Measurements from ENCODE around the gene NDUFB7.
A peak's percentile ranks its signal among the peaks of the same experiment; 100 is the strongest.
"Not testable (repeated sequence)": the region's sequence is repeated elsewhere in the genome, so short reads cannot be mapped to it uniquely, and the experiment has no call there.

The NDUFB7 gene

GRCh38 chr19:14559916-14560775 lies 11.7 kb downstream of the NDUFB7 start:
- no peaks in the 10 kb centered on the region; the same call in 1 of the 2 replicates for H3K36me3 ChIP-seq (ENCODE audit: insufficient read depth, low read depth, low read length)
- no peaks in the 10 kb centered on the region for H3K9me3 ChIP-seq (ENCODE audit: insufficient read depth, low read depth, low read length)
- H3K4me1 ChIP-seq (ENCODE audit: insufficient read depth, low read length) = peaks cover 11% of the 10 kb centered on the region
- H3K27ac ChIP-seq (ENCODE audit: low read length) = peak overlapping the region; percentile 56
- H3K4me3 ChIP-seq (ENCODE audit: low read length) = no peak overlapping the region
- H3K27me3 ChIP-seq (ENCODE audit: insufficient read depth, low read length) = no peaks in the 10 kb centered on the region
- H3K9ac ChIP-seq (ENCODE audit: low read depth, low read length) = no peak overlapping the region; the same call in 1 of the 2 replicates

- H3K36me3 ChIP-seq (ENCODE audit: insufficient read depth, low read depth, low read length) = no peaks in the 10 kb centered on the region
- H3K9me3 ChIP-seq (ENCODE audit: insufficient read depth, low read depth, low read length) = no peaks in the 10 kb centered on the region
- H3K4me3 ChIP-seq (ENCODE audit: low read length) = no peak overlapping the region
- H3K4me1 ChIP-seq (ENCODE audit: insufficient read depth, low read length) = peaks cover 11% of the 10 kb centered on the region
- no peak overlapping the region for H3K27ac ChIP-seq (ENCODE audit: low read length)
- no peak overlapping the region for H3K9ac ChIP-seq (ENCODE audit: low read depth, low read length)
- H3K27me3 ChIP-seq (ENCODE audit: insufficient read depth, low read length) = no peaks in the 10 kb centered on the region
These were observed 13.3 kb downstream of the NDUFB7 start for GRCh38 chr19:14558370-14559066.

GRCh38 chr19:14556662-14557188 lies 15.1 kb downstream of the NDUFB7 start:
- H3K4me3 ChIP-seq (ENCODE audit: low read length) = no peak overlapping the region
- H3K27me3 ChIP-seq (ENCODE audit: insufficient read depth, low read length) = no peaks in the 10 kb centered on the region
- H3K36me3 ChIP-seq (ENCODE audit: insufficient read depth, low read depth, low read length) = no peaks in the 10 kb centered on the region
- no peak overlapping the region for H3K9ac ChIP-seq (ENCODE audit: low read depth, low read length)
- H3K27ac ChIP-seq (ENCODE audit: low read length) = no peak overlapping the region
- H3K4me1 ChIP-seq (ENCODE audit: insufficient read depth, low read length) = peaks cover 3% of the 10 kb centered on the region
- no peaks in the 10 kb centered on the region for H3K9me3 ChIP-seq (ENCODE audit: insufficient read depth, low read depth, low read length)

- no peaks in the 10 kb centered on the region for H3K27me3 ChIP-seq (ENCODE audit: insufficient read depth, low read length)
- H3K27ac ChIP-seq (ENCODE audit: low read length) = no peak overlapping the region
- H3K4me1 ChIP-seq (ENCODE audit: insufficient read depth, low read length) = no peaks in the 10 kb centered on the region; the same call in none of the 2 replicates
- H3K36me3 ChIP-seq (ENCODE audit: insufficient read depth, low read depth, low read length) = no peaks in the 10 kb centered on the region
- H3K4me3 ChIP-seq (ENCODE audit: low read length) = no peak overlapping the region
- H3K9ac ChIP-seq (ENCODE audit: low read depth, low read length) = no peak overlapping the region
- H3K9me3 ChIP-seq (ENCODE audit: insufficient read depth, low read depth, low read length) = no peaks in the 10 kb centered on the region
These were observed 15.8 kb downstream of the NDUFB7 start for GRCh38 chr19:14555918-14556661.

- no peak overlapping the region for H3K4me3 ChIP-seq (ENCODE audit: low read length)
- no peak overlapping the region for H3K9ac ChIP-seq (ENCODE audit: low read depth, low read length)
- no peak overlapping the region for H3K27ac ChIP-seq (ENCODE audit: low read length)
- no peaks in the 10 kb centered on the region; the same call in 1 of the 2 replicates for H3K4me1 ChIP-seq (ENCODE audit: insufficient read depth, low read length)
- no peaks in the 10 kb centered on the region for H3K27me3 ChIP-seq (ENCODE audit: insufficient read depth, low read length)
- no peaks in the 10 kb centered on the region for H3K9me3 ChIP-seq (ENCODE audit: insufficient read depth, low read depth, low read length)
- no peaks in the 10 kb centered on the region for H3K36me3 ChIP-seq (ENCODE audit: insufficient read depth, low read depth, low read length)
These were observed 17.5 kb downstream of the NDUFB7 start for GRCh38 chr19:14554382-14554812.

GRCh38 chr19:14553939-14554243 lies 18.0 kb downstream of the NDUFB7 start:
- no peak overlapping the region for H3K9ac ChIP-seq (ENCODE audit: low read depth, low read length)
- H3K27me3 ChIP-seq (ENCODE audit: insufficient read depth, low read length) = no peaks in the 10 kb centered on the region
- H3K27ac ChIP-seq (ENCODE audit: low read length) = no peak overlapping the region
- H3K4me1 ChIP-seq (ENCODE audit: insufficient read depth, low read length) = no peaks in the 10 kb centered on the region; the same call in 1 of the 2 replicates
- no peaks in the 10 kb centered on the region for H3K36me3 ChIP-seq (ENCODE audit: insufficient read depth, low read depth, low read length)
- no peaks in the 10 kb centered on the region for H3K9me3 ChIP-seq (ENCODE audit: insufficient read depth, low read depth, low read length)
- H3K4me3 ChIP-seq (ENCODE audit: low read length) = no peak overlapping the region

GRCh38 chr19:14553042-14553938 lies 18.6 kb downstream of the NDUFB7 start:
- no peak overlapping the region for H3K9ac ChIP-seq (ENCODE audit: low read depth, low read length)
- H3K27ac ChIP-seq (ENCODE audit: low read length) = no peak overlapping the region

GRCh38 chr19:14552006-14552360 lies 19.9 kb downstream of the NDUFB7 start:
- not testable (repeated sequence) for H3K27ac ChIP-seq (ENCODE audit: low read length); H3K36me3 ChIP-seq (ENCODE audit: insufficient read depth, low read depth, low read length); H3K4me1 ChIP-seq (ENCODE audit: insufficient read depth, low read length); H3K9ac ChIP-seq (ENCODE audit: low read depth, low read length); H3K27me3 ChIP-seq (ENCODE audit: insufficient read depth, low read length); H3K4me3 ChIP-seq (ENCODE audit: low read length); H3K9me3 ChIP-seq (ENCODE audit: insufficient read depth, low read depth, low read length)

More at GRCh38 chr19:14553042-14553938, 18.6 kb downstream of the NDUFB7 start:
- Histone ChIP-seq H3K9me3 (ENCODE audit: insufficient read depth, low read depth, low read length) (no peaks in the 10 kb centered on the region), H3K36me3 (ENCODE audit: insufficient read depth, low read depth, low read length) (no peaks in the 10 kb centered on the region), H3K27me3 (ENCODE audit: insufficient read depth, low read length) (no peaks in the 10 kb centered on the region), H3K4me3 (ENCODE audit: low read length) (no peak overlapping the region), H3K4me1 (ENCODE audit: insufficient read depth, low read length) (no peaks in the 10 kb centered on the region; the same call in 1 of the 2 replicates)

GRCh38 chr19:14551134-14552005 lies 20.5 kb downstream of the NDUFB7 start:
- not testable (repeated sequence) for H3K4me1 ChIP-seq (ENCODE audit: insufficient read depth, low read length); H3K9ac ChIP-seq (ENCODE audit: low read depth, low read length); H3K9me3 ChIP-seq (ENCODE audit: insufficient read depth, low read depth, low read length); H3K36me3 ChIP-seq (ENCODE audit: insufficient read depth, low read depth, low read length); H3K27ac ChIP-seq (ENCODE audit: low read length); H3K27me3 ChIP-seq (ENCODE audit: insufficient read depth, low read length); H3K4me3 ChIP-seq (ENCODE audit: low read length)

GRCh38 chr19:14550201-14550754 lies 21.6 kb downstream of the NDUFB7 start:
- no peaks in the 10 kb centered on the region for H3K27me3 ChIP-seq (ENCODE audit: insufficient read depth, low read length)
- no peaks in the 10 kb centered on the region for H3K9me3 ChIP-seq (ENCODE audit: insufficient read depth, low read depth, low read length)
- no peak overlapping the region for H3K27ac ChIP-seq (ENCODE audit: low read length)
- H3K4me3 ChIP-seq (ENCODE audit: low read length) = no peak overlapping the region
- H3K4me1 ChIP-seq (ENCODE audit: insufficient read depth, low read length) = no peaks in the 10 kb centered on the region
- no peaks in the 10 kb centered on the region for H3K36me3 ChIP-seq (ENCODE audit: insufficient read depth, low read depth, low read length)
- no peak overlapping the region for H3K9ac ChIP-seq (ENCODE audit: low read depth, low read length)

All from iPS-20b (cell line).